GM19023 (cell line): ENCODE measurements around the gene SPOCK3.

ENCODE experiments used
- ATAC-seq: cut with Tn5 transposase; IDR thresholded peaks from one replicate; pipeline ENCODE4 v1.9.1; 2021; ENCODE audit warnings: mild to moderate bottlenecking, moderate library complexity; ENCODE audit not compliant: unreplicated experiment

Gene SPOCK3

DNA sequence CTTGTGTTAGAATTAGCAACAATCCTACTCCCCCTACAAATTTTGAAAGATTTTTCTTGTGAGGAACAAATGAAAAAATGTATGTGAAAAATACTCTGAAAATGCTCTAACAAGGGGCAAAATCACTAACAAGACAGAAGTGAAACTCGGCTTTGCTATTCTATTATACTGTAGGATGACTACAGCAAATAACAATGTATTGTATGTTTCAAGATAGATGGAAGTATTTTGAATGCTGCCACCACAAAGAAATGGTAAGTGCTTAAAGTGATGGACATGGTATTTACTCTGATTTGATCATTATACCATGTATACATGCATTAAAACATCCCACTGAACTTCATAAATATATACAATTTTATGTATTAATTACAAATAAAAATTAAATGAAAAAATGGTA is 192.8 kb downstream of the SPOCK3 start:
- no peak for ATAC-seq

DNA sequence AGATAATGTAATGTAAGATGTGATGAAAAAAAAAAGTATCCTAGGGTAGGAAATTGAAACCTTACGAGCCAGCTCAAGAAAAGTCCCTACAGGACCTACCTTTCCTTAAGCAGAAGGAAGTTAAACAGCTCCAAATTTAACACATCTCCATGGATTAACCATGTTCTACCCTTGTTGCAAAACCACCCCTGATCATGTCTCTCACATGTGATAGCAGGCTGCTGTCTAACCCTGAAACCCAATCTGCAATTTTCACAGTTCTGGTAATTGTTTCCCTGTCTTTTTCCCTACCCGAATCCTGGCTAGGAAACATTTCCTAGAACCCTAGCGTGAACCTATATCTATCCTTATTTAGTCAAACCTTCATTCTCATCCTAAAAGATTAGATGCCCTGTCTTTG is 198.9 kb downstream of the SPOCK3 start:
- no peak for ATAC-seq

DNA sequence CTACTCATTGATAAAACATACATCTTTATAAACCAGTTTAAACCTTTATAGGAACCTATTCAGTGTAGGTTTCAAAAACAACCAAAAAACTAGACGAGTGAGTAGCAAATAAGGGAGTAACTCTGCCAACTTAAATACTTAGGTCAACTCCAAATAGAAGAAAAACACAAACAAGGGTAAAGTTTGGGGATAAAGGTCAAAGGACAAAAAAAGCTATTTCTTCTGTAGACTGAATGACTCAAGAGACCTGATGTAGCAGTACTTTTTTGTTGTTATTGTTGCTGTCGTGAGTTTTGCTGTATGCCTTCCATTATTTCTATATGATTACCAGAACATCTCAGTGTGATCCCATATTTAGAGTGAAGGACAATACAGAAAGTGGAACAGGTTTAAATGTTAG is 199.3 kb downstream of the SPOCK3 start:
- no peak for ATAC-seq

DNA sequence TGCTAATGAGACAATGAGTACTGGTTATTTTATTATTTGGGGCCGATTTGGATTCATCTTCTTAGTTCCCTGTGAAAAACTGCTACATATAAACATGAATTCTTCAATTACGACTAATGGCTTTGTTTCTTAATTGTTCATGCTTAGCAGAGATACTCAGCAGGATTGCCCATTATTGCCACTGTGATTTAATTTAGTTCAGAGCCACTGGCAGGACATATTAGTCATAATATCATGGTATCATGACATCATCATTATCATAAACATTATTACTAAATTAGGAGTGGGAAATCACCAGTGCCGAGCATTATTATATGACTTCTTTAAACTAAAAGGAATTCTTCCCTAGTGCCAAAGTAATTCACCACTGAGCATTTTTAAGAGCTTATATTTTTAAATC is 201.4 kb downstream of the SPOCK3 start:
- no peak for ATAC-seq

DNA sequence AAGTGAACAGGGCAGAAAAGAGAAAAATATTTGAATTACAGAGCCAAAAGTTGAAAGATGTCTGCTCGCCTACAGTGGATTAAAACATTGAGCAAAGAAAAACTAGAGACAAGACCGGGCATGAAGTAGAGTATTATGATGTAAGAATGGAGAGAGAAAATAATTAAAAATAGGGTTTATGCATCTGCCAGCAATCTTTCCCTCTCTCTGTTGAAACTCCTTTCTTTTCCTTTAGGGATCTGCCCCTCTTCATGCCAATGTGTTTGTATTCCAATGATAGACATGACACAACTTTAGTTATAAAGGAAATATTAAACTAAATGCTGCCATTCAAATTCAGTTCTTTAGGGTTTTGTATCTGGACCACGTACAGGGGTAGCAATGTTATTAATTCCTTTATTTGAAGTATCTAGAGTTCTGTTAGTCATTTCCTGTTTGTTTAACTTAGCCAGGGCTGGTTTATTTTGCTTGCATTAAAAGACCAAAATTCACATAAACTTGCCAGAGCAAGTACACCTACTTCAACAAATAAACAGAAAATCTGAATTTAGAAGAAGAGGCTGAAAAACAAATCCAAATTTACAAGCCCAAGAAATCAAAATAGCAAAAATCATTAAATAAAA is 202.6 kb downstream of the SPOCK3 start:
- no peak for ATAC-seq

DNA sequence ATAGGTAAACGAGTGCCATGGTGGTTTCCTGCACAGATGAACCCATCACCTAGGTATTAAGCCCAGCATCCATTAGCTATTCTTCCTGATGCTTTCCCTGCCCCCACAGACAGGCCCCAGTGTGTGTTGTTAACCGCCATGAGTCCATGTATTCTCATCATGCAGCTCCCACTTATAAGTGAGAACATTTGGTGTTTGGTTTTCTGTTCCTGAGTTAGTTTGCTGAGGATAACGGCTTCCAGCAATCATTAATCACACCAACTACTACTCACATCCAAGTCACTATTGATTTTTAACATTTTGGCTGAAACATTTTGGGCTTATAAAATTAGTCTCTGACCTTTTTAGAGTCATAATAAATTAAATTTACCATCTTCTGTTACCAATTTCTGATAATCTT is 205.3 kb downstream of the SPOCK3 start:
- no peak for ATAC-seq

DNA sequence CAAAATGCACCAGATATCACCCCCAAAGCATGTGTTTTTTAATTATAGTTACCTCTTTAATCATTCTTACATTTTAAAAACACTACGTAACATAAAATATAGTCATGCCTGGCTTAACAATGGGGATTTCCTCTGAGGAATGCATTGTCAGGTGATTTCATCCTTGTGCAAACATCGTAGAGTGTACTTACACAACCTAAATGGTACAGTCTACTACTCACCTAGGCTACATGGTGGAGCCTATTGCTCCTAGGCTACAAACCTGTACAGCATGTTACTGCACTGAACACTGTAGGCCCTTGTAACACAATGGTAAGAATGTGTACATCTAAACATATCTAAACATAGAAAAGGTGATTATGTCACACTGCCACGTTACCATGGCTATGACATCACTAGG is 208.6 kb downstream of the SPOCK3 start:
- no peak for ATAC-seq

DNA sequence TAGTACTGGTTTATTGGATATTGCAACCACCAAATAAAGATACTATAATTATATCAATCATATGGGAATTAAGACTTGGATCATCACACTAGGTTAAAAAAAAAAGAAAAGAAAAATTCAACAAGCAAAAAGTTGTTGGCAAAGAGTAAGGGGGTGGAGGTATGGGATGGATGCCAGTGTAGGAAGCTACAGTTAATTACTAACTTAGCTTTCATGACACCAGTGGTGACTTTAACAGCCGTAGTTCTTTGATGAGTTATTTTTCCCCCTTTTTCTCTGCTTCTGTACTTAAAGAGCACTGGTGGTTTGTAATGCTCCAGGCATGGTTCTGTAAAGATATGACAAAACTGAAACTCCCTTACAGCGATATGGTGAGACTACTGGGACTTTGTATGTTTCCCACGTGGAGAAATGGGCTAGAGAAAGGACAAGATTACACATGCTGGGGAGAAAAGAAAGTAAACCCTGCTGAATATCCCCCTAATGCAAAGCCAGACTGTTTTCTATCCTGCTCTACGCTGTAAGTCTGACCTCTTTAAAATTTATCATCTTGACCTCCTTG is 210.8 kb downstream of the SPOCK3 start:
- ATAC-seq: no peak

DNA sequence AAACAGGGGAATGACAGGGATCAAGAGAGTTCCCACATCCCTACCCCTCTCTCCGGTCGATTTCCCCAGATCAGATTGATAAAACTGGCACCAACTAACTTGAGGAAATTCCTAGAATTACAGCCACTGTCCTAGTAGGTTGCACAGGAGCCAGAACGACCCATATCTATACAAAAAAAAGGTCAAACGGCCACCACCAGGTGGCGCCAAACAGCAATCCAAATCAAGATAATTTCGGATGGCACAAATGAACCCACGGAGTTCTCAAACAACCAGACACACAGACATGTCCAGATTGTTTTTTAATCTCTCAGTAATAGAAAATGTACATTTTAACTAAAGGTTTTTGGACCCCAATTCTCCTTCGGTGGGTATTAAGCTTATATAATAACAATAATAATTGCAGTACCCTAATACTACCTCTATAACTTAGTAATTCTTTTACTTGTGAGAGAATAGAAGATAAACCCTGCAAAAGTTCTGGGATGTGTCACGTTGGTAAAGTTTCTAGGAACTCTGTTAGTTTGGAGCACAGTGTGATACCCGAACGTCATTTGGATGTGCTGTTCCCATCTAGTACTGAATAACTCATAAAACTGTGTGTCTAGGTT is 212.6 kb downstream of the SPOCK3 start:
- peak; percentile 60 for ATAC-seq

DNA sequence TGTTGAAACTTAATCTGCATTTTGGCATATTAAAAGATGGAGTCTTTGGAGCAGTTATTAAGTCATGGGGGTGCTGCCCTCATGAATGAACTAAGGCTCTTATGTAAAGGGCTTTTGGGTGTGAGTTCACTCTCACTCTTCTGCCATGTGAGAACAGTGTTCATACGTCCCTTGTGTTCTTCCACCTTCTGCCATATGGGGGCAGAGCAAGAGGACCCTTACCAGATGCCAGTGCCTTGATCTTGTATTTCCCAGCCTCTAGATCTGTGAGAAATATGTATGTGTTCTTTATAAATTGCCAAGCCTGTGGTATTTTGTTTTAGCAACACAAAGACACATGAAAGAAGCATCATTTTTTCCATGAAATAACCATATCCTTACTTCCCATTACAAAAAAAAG is 213.9 kb downstream of the SPOCK3 start:
- no peak for ATAC-seq

DNA sequence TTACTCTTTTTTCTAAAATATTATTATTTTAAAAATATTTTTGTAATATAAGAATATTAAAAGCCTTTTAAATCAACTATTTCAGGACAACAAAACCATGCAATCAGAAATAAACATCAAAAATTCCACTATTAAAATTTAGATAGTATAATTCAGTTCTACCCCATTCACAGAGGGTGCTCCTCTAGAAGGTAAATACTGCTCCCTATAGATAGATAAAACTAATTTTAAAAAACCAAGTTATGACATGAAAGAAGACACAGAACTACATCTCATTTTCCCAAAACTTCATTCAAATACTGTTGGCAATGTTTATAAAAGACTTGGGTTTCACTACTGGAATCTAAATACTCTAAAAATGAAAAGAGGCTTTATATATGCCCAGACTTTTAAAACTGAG is 219.3 kb downstream of the SPOCK3 start:
- no peak for ATAC-seq

DNA sequence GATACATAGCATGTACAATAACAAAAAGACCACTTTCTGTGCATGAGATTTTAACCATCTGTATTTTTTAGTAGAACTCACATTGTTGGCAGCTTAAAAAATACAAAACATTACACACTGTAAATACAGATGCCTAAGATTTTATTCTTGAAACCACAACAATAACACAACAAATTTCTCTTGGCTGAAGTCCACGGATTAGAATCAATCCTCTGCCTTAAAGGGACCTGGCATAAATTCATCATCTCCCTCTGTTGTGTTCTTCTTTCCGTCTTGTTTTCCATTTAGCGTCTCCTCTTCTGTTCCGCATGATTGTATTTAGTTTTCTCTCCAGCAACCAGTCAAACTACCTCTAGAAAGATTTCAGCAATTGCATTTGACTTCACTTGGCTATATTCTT is 231.0 kb downstream of the SPOCK3 start:
- ATAC-seq: no peak

DNA sequence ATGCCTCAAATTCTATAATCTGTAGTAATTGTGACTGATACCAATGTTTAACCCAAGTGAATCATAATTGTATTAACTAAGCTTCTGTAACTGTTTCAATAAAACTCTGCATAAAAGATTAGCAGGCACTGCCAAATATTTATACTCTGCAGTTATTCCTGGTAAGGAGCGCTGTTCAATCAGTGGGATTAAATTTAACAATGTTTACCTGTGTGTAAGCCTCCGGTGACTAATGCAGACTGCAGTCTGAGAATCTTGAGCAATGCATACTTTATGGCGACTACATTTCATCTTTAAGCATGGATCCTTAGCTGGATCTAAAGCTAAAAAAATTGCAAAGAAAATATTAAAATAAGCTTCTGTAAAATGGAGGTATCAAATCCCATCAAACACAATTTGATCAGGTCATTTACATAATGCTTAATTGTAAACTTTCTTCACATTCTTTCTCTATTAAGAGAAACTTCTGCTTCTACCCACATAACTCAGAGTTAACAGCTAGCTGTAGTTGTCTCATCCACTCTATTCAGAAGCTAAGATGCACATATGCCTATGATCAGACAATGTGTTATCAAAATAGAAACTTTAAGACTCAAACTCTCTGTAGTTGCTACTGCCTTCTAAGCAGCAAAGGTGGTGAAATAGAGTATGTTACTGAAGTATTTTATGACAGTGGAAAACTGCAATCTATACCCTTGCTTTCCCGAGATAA is 234.0 kb downstream of the SPOCK3 start:
- no peak for ATAC-seq

DNA sequence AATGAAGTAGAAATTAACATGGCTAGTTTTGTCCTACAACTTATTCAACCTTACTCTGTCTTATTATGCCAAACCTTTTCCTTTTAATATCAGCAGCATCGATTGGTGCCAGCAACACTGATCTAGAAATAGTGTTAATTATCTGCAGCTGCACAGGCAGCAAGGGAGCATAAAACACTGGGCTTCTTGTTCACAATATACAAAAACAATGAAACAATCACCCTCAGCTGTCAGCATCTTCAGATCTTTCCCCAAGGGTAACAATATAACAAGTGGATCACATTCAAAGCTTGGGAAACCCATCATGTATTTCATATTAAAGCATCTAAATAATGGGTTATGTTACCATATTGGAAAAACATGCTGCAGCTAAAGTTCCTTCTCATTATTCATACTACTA is 238.1 kb downstream of the SPOCK3 start:
- ATAC-seq: no peak

DNA sequence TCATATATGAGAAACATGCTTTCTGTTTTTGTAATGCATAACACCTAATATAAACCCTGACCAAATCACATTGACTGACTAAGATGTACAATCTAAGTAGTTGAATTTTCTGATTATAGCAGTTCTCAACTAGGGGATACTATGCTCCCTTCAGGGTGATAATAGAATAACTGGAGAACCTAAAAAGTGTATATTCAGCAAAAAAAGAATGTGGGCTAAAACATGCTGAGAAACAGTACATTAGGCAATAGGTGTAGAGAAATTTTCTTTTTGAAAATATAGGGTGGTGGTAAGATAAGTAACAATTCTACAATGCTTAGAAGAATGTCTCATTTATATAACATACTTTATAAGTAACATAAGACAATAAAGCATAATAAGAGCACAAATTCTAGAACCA is 239.6 kb downstream of the SPOCK3 start:
- ATAC-seq: no peak

DNA sequence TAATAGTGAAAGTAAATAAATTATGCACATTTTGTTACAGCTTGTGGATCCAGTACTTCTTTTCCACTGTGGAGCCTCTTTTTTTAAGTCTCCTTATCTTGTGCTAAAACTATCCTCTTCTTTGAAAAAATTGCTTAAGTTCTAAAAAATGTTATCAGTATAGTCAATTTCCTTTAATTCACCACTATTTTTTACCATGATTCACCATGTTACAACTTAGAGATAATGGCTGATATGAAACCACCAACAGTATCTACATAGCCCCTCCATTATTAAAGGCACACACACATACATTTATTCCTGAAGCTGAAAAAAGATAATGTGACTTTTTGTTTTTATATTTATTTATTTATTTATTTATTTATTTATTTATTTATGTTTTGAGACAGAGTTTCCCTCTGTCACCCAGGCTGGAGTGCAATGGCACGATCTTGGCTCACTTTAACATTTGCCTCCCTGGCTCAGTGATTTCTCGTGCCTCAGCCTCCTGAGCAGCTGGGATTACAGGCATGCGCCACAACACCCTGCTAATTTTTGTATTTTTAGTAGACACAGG is 243.2 kb downstream of the SPOCK3 start:
- no peak for ATAC-seq

DNA sequence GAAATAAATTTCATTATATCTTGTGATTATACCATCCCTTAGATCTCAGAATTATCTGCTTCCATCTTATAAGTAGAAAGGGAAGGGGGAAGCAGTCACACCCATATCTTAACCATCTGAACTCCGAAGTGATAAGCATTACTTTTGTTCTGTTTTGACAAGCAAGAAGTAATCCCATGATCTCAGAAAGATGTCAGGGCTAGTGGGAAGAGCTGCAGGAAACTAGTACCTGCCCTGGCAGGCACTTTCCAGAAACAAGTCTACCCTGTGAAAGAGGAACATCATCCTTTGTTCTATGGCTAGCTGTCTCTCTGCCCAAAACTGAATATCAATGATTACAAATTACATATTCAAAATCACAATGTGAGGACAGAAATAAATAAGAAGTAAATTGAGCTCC is 244.4 kb downstream of the SPOCK3 start:
- ATAC-seq: no peak

DNA sequence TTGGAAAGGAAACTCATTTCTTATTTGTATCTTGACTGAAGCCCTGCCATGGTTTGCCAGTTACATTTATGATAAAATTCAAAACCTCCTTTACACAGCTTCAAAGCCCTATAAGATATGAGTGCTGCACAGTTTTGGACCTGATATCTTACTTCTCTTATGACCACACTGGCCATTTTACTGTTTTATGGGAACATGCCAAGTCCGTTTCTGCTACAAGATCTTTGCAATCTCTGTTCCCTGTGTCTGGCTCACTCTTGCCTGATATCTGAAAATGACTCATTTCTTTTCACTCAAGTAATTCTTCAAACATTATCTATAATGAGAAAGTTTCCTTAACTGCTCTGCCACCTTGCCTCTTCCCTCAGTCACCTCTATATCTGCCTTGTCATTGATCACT is 247.3 kb downstream of the SPOCK3 start:
- no peak for ATAC-seq

DNA sequence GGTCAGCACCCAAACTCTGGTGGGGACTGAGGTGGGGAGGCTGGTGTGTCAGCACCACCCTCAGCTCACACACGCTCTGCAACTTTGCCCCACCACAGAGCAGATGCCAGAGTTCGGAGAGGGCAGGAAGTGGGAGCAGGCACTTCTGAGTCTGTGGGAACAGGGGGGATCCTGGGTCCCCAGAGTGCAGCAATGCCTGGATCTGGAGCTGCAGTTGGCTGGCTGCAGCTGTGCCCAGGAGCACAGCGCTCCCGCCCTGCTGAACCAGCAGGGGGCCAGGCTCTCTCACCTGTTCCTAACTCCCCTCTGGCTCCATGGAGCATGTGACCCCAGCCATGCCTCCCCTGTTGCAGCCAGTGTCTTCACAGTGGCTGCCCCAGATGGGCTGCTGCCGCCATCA is 252.4 kb downstream of the SPOCK3 start:
- no peak for ATAC-seq

DNA sequence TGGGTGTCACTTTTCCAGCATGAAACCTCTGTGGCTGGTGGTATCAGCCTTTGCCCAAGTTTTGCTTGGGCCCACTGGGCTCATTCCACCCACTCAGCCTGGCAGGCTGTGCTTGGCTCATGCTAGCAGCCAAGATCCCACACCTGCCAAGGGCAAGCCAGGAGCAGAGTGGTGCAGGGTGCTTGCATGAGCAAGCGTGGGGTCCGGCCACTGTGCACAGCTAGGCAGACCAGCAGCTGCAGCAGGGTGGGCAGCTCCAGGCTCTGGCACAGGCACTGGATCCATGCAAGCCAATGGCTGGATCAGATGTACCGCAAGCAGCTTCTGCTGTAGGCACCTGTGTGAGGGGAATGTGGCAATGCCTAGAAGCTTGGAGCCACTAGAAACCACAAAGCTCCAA is 253.9 kb downstream of the SPOCK3 start:
- ATAC-seq: no peak

DNA sequence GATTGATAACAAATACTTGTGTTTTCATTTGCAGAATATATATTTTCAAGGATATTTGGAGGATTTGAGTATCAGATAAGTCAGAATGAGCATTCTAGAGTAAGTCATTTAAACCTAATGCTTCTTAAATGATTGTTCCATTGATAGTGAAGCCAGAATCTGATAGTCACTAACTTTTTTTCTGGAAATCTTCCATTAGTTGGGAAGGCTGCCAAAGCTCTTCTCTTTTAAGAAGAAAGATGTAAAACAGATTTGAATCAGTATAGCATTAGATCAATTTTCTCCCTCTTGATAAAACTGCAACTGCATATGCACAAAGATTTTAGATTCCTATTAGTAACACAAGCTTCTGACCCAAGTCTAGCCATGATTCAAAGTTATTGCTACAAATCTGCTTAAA is 256.7 kb downstream of the SPOCK3 start:
- ATAC-seq: no peak

DNA sequence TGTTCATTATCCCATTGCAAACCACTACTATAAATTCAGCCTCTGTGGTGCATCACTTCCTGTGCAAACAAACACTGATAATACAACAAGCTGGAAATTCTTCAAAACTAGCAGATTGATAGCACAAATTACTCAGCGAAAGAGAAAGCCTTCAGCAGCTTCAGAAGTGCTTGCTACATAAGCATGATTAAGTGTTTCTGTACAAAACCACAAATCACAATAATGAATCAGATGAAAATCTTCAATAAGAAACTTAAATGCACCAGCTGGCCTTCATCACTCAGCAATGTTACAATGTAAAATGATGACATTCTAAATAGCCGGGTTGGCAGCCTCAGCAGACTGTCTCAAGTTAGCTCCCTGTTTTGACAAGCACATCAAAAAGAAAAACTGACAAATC is 262.2 kb downstream of the SPOCK3 start:
- no peak for ATAC-seq
